HepG2 (cell line): ENCODE measurements around the gene VSIG2. TPM values are rescaled to one million over a fixed set of nuclear protein-coding genes. Genes with fewer than 3 reads are reported as not detected.
A peak's percentile ranks its signal among the peaks of the same experiment; 100 is the strongest.

Experiments used
- BORCS8-MEF2B ChIP-seq: sonication (generic); formaldehyde crosslinking; IDR thresholded peaks from 2 replicates; pipeline ENCODE4 v1.8.0; 2022; ENCODE audit warnings: mild to moderate bottlenecking, missing genetic modification reagents
- BRCA1 ChIP-seq: sonication (generic); formaldehyde crosslinking; IDR thresholded peaks from 2 replicates; pipeline ENCODE4 v1.4.0; 2020; ENCODE audit warnings: missing genetic modification reagents
- BRD4 ChIP-seq: sonication (generic); formaldehyde crosslinking; IDR thresholded peaks from 2 replicates; pipeline ENCODE4 v1.4.0; 2020; ENCODE audit warnings: missing genetic modification reagents
- CHCHD3 ChIP-seq: sonication (generic); formaldehyde crosslinking; IDR thresholded peaks from 2 replicates; pipeline ENCODE4 v1.8.0; 2022; ENCODE audit warnings: mild to moderate bottlenecking, missing genetic modification reagents, moderate library complexity
- CHD4 ChIP-seq: fragments of 200-600 bp; sonication (generic); IDR thresholded peaks from 2 replicates; pipeline ENCODE4 v1.7.0; 2017; ENCODE audit warnings: mild to moderate bottlenecking, low read length, borderline replicate concordance
- ERF ChIP-seq: IDR thresholded peaks from 2 replicates; pipeline ENCODE4 v1.6.1; 2018; ENCODE audit warnings: missing biosample characterization, missing genetic modification reagents
- HIVEP1 ChIP-seq: sonication (generic); formaldehyde crosslinking; IDR thresholded peaks from 2 replicates; pipeline ENCODE4 v1.4.0; 2020; ENCODE audit warnings: mild to moderate bottlenecking, missing genetic modification reagents
- THAP11 ChIP-seq: IDR thresholded peaks from 2 replicates; pipeline ENCODE4 v1.6.1; 2016; ENCODE audit warnings: missing biosample characterization, missing genetic modification reagents
- ZBTB2 ChIP-seq: sonication (generic); formaldehyde crosslinking; IDR thresholded peaks from 2 replicates; pipeline ENCODE4 v1.8.0; 2022; ENCODE audit warnings: low read depth, missing genetic modification reagents
- ZFY ChIP-seq: sonication (generic); formaldehyde crosslinking; IDR thresholded peaks from 2 replicates; pipeline ENCODE4 v1.4.0; 2020; ENCODE audit warnings: missing genetic modification reagents
- ZGPAT ChIP-seq: IDR thresholded peaks from 2 replicates; pipeline ENCODE4 v1.6.1; 2016; ENCODE audit warnings: mild to moderate bottlenecking
- ZNF501 ChIP-seq: sonication (generic); formaldehyde crosslinking; IDR thresholded peaks from 2 replicates; pipeline ENCODE4 v1.5.1; 2020; ENCODE audit warnings: mild to moderate bottlenecking, moderate library complexity, missing genetic modification reagents
- ZNF552 ChIP-seq: sonication (generic); formaldehyde crosslinking; IDR thresholded peaks from 2 replicates; pipeline ENCODE4 v1.9.0; 2022; ENCODE audit warnings: missing genetic modification reagents, mild to moderate bottlenecking, borderline replicate concordance
- ZNF773 ChIP-seq: sonication (generic); formaldehyde crosslinking; IDR thresholded peaks from 2 replicates; pipeline ENCODE4 v1.4.0; 2020; ENCODE audit warnings: missing genetic modification reagents, borderline replicate concordance
- ZSCAN31 ChIP-seq: sonication (generic); formaldehyde crosslinking; IDR thresholded peaks from 2 replicates; pipeline ENCODE4 v1.5.0; 2020; ENCODE audit warnings: low read depth, mild to moderate bottlenecking, missing genetic modification reagents
- polyA plus RNA-seq, 8 experiments: library from polyadenylated mRNA; depleted of rRNA in 3 of 8; stranded (reverse) in 7 of 8; unstranded in 1 of 8; fragments of >200 nt; fragmentation: Illumina TruSeq in 4 of 8; extraction: Trizol in 4 of 8; gene quantifications; 2 replicates each; pipeline versions ENCODE4 v1.2.1 to v1.2.3, GENCODE V29; 2011 to 2016; ENCODE audit warnings: low read depth in 4 of 8, missing spikeins in 1 of 8, mixed read lengths in 1 of 8; ENCODE audit not compliant: insufficient read depth in 1 of 8
- total RNA-seq, 5 experiments: library from RNA; depleted of rRNA; stranded (reverse); fragments of >200 nt; fragmentation: Illumina TruSeq; extraction: Trizol; gene quantifications; 2 replicates each; pipeline ENCODE4 v1.2.3, GENCODE V29; 2016; ENCODE audit warnings: low read depth in 1 of 5
- TF ChIP-seq, protein P1 (sequence below): sonication (generic); formaldehyde crosslinking; IDR thresholded peaks from 2 replicates; pipeline ENCODE4 v1.5.0; 2020; ENCODE audit warnings: missing genetic modification reagents
- TF ChIP-seq, protein P2 (sequence below): sonication (generic); formaldehyde crosslinking; IDR thresholded peaks from 2 replicates; pipeline ENCODE4 v1.8.1; 2023; ENCODE audit warnings: missing genetic modification reagents, mild to moderate bottlenecking, borderline replicate concordance
- TF ChIP-seq, protein P3 (sequence below): sonication (generic); formaldehyde crosslinking; IDR thresholded peaks from 2 replicates; pipeline ENCODE4 v1.5.0; 2020; ENCODE audit warnings: mild to moderate bottlenecking, missing genetic modification reagents

VSIG2 gene
- total and polyA plus RNA-seq, 2 of the 13 experiments (the other 11 are each of a cell fraction or from before 2014, with no cell fraction given): 0.80 to 2.7 TPM

GRCh38 chr11:124759266-124760204 is 7.5 kb upstream of the VSIG2 start (continued):
- TF ChIP-seq ZSCAN31 (CRISPR knock-in tag): no peak
- TF ChIP-seq BRD4: 0 out of 2 replicates have a peak, but pooled peaks have one; percentile 21
- no peak for TF ChIP-seq CHCHD3 (CRISPR knock-in tag)
- no peak for TF ChIP-seq CHD4
- TF ChIP-seq ZFY (CRISPR knock-in tag): peak; percentile 83
- TF ChIP-seq, protein P1, sequence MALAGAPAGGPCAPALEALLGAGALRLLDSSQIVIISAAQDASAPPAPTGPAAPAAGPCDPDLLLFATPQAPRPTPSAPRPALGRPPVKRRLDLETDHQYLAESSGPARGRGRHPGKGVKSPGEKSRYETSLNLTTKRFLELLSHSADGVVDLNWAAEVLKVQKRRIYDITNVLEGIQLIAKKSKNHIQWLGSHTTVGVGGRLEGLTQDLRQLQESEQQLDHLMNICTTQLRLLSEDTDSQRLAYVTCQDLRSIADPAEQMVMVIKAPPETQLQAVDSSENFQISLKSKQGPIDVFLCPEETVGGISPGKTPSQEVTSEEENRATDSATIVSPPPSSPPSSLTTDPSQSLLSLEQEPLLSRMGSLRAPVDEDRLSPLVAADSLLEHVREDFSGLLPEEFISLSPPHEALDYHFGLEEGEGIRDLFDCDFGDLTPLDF (CRISPR knock-in tag): peak; percentile 44; the same call in 1 of the 2 replicates
- no peak for TF ChIP-seq ZNF501
- no peak for TF ChIP-seq ZBTB2
- peak; percentile 56; the same call in 1 of the 2 replicates for TF ChIP-seq ERF (CRISPR knock-in tag)
- TF ChIP-seq, protein P2, sequence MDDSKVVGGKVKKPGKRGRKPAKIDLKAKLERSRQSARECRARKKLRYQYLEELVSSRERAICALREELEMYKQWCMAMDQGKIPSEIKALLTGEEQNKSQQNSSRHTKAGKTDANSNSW (CRISPR knock-in tag): peak; percentile 59; the same call in 1 of the 2 replicates
- peak; percentile 42; the same call in 1 of the 2 replicates for TF ChIP-seq HIVEP1 (CRISPR knock-in tag)
- no peak for TF ChIP-seq BRCA1 (CRISPR knock-in tag)
- peak; percentile 27 for TF ChIP-seq THAP11 (CRISPR knock-in tag)
- TF ChIP-seq ZGPAT: peak; percentile 34; the same call in 1 of the 2 replicates
- TF ChIP-seq ZNF552 (CRISPR knock-in tag): 0 out of 2 replicates have a peak, but pooled peaks have one; percentile 58
- TF ChIP-seq BORCS8-MEF2B (CRISPR knock-in tag): 0 out of 2 replicates have a peak, but pooled peaks have one; percentile 22
- TF ChIP-seq, protein P3, sequence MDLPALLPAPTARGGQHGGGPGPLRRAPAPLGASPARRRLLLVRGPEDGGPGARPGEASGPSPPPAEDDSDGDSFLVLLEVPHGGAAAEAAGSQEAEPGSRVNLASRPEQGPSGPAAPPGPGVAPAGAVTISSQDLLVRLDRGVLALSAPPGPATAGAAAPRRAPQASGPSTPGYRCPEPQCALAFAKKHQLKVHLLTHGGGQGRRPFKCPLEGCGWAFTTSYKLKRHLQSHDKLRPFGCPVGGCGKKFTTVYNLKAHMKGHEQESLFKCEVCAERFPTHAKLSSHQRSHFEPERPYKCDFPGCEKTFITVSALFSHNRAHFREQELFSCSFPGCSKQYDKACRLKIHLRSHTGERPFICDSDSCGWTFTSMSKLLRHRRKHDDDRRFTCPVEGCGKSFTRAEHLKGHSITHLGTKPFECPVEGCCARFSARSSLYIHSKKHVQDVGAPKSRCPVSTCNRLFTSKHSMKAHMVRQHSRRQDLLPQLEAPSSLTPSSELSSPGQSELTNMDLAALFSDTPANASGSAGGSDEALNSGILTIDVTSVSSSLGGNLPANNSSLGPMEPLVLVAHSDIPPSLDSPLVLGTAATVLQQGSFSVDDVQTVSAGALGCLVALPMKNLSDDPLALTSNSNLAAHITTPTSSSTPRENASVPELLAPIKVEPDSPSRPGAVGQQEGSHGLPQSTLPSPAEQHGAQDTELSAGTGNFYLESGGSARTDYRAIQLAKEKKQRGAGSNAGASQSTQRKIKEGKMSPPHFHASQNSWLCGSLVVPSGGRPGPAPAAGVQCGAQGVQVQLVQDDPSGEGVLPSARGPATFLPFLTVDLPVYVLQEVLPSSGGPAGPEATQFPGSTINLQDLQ: peak; percentile 65; the same call in 1 of the 2 replicates
- peak; percentile 56; the same call in 1 of the 2 replicates for TF ChIP-seq ZNF773 (CRISPR knock-in tag)
- TF ChIP-seq, all 625 proteins: peak for 130
